Measurements from ENCODE around the gene MLYCD. TPM values are rescaled to one million over a fixed set of nuclear protein-coding genes. Genes with fewer than 3 reads are reported as not detected.

MLYCD gene
- polyA plus RNA-seq, 1 donor (not counting 4 experiments of a cell fraction or from before 2014, with no cell fraction given): 1.2 TPM

- TF ChIP-seq, protein P1, sequence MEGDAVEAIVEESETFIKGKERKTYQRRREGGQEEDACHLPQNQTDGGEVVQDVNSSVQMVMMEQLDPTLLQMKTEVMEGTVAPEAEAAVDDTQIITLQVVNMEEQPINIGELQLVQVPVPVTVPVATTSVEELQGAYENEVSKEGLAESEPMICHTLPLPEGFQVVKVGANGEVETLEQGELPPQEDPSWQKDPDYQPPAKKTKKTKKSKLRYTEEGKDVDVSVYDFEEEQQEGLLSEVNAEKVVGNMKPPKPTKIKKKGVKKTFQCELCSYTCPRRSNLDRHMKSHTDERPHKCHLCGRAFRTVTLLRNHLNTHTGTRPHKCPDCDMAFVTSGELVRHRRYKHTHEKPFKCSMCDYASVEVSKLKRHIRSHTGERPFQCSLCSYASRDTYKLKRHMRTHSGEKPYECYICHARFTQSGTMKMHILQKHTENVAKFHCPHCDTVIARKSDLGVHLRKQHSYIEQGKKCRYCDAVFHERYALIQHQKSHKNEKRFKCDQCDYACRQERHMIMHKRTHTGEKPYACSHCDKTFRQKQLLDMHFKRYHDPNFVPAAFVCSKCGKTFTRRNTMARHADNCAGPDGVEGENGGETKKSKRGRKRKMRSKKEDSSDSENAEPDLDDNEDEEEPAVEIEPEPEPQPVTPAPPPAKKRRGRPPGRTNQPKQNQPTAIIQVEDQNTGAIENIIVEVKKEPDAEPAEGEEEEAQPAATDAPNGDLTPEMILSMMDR (optimal IDR thresholded peaks at IDR 0.05 in 1 of 3, IDR thresholded peaks at IDR 0.05 in 1 of 3, conservative IDR thresholded peaks at IDR 0.05 in 1 of 3; ENCODE audit: extremely low read depth in 1 of 3, insufficient read depth in 2 of 3, low read length in 3 of 3): no peak
- no peak for TF ChIP-seq EZH2 (IDR thresholded peaks at IDR 0.05; ENCODE audit: low read length)
- H3K4me2 ChIP-seq (ENCODE audit: control insufficient read depth, extremely low read depth, insufficient read depth, low read depth, low read length): no peak overlapping the region
- no peaks in the 10 kb centered on the region for H3K36me3 ChIP-seq (ENCODE audit: control insufficient read depth in 2 of 2, extremely low read depth in 1 of 2, insufficient read depth in 2 of 2, low read length in 2 of 2)
- no peak overlapping the region for H3K9ac ChIP-seq (ENCODE audit: control insufficient read depth, extremely low read depth, insufficient read depth, low read length)
- no peaks in the 10 kb centered on the region for H3K9me1 ChIP-seq (ENCODE audit: control insufficient read depth, extremely low read depth, insufficient read depth, low read length)
- H3K4me3 ChIP-seq (ENCODE audit: control insufficient read depth in 2 of 3, extremely low read depth in 1 of 3, insufficient read depth in 2 of 3, low read depth in 1 of 3, low read length in 3 of 3): no peak overlapping the region
- no peak overlapping the region for H2AFZ ChIP-seq (ENCODE audit: control insufficient read depth, low read length)
- no peaks in the 10 kb centered on the region for H3K4me1 ChIP-seq (ENCODE audit: control insufficient read depth, extremely low read depth, insufficient read depth, low read length)
- no peaks in the 10 kb centered on the region for H3K79me2 ChIP-seq (ENCODE audit: control insufficient read depth, insufficient read depth, low read length)
- dilution Hi-C loops (cut with MboI; ENCODE audit: extremely low pct_ligation_motif_present, low sequenced_read_pairs): no loop called here
- DNase-seq (ENCODE audit: low read depth, low spot score) (no peak), FAIRE-seq (no peak)
- H3K27ac ChIP-seq (ENCODE audit: control insufficient read depth, insufficient read depth, low read length): no peak overlapping the region
- H4K20me1 ChIP-seq (ENCODE audit: control insufficient read depth, extremely low read depth, insufficient read depth, low read length): no peaks in the 10 kb centered on the region
- no peaks in the 10 kb centered on the region for H3K27me3 ChIP-seq (ENCODE audit: control insufficient read depth, extremely low read depth, insufficient read depth, low read length)
- H3K9me3 ChIP-seq (ENCODE audit: control insufficient read depth, low read depth, low read length): no peaks in the 10 kb centered on the region
Observed at GRCh38 chr16:83863682-83864081, 35.2 kb upstream of the MLYCD start.

- H3K27ac ChIP-seq (ENCODE audit: control insufficient read depth, insufficient read depth, low read length): no peak overlapping the region
- no peak overlapping the region for H2AFZ ChIP-seq (ENCODE audit: control insufficient read depth, low read length)
- TF ChIP-seq, protein P1 (optimal IDR thresholded peaks at IDR 0.05 in 1 of 3, IDR thresholded peaks at IDR 0.05 in 1 of 3, conservative IDR thresholded peaks at IDR 0.05 in 1 of 3; ENCODE audit: extremely low read depth in 1 of 3, insufficient read depth in 2 of 3, low read length in 3 of 3): no peak
- no peak for TF ChIP-seq EZH2 (IDR thresholded peaks at IDR 0.05; ENCODE audit: low read length)
- H3K4me1 ChIP-seq (ENCODE audit: control insufficient read depth, extremely low read depth, insufficient read depth, low read length): no peaks in the 10 kb centered on the region
- no peaks in the 10 kb centered on the region for H3K79me2 ChIP-seq (ENCODE audit: control insufficient read depth, insufficient read depth, low read length)
- H3K27me3 ChIP-seq (ENCODE audit: control insufficient read depth, extremely low read depth, insufficient read depth, low read length): no peaks in the 10 kb centered on the region
- FAIRE-seq (no peak), DNase-seq (ENCODE audit: low read depth, low spot score) (no peak)
- no peaks in the 10 kb centered on the region for H3K9me3 ChIP-seq (ENCODE audit: control insufficient read depth, low read depth, low read length)
- no peak overlapping the region for H3K9ac ChIP-seq (ENCODE audit: control insufficient read depth, extremely low read depth, insufficient read depth, low read length)
- H3K36me3 ChIP-seq (ENCODE audit: control insufficient read depth in 2 of 2, extremely low read depth in 1 of 2, insufficient read depth in 2 of 2, low read length in 2 of 2): no peaks in the 10 kb centered on the region
- H3K4me3 ChIP-seq (ENCODE audit: control insufficient read depth in 2 of 3, extremely low read depth in 1 of 3, insufficient read depth in 2 of 3, low read depth in 1 of 3, low read length in 3 of 3): no peak overlapping the region
- no peak overlapping the region for H3K4me2 ChIP-seq (ENCODE audit: control insufficient read depth, extremely low read depth, insufficient read depth, low read depth, low read length)
- H3K9me1 ChIP-seq (ENCODE audit: control insufficient read depth, extremely low read depth, insufficient read depth, low read length): no peaks in the 10 kb centered on the region
- no peaks in the 10 kb centered on the region for H4K20me1 ChIP-seq (ENCODE audit: control insufficient read depth, extremely low read depth, insufficient read depth, low read length)
- dilution Hi-C loops (cut with MboI; ENCODE audit: extremely low pct_ligation_motif_present, low sequenced_read_pairs): no loop called here
Observed at GRCh38 chr16:83870830-83871229, 28.1 kb upstream of the MLYCD start.
